Lower leg skin (tissue), 3 donors: ENCODE results near the gene PDE1A.

Experiments
- POLR2A ChIP-seq, 2 donors: fragments of 450-650 bp; IDR thresholded peaks; one replicate each; pipeline ENCODE4 v1.6.1; 2016 to 2017; ENCODE audit warnings: antibody characterized with exemption in 2 of 2, mild to moderate bottlenecking in 1 of 2, moderate library complexity in 1 of 2
- TF ChIP-seq, protein P1 (sequence below), 3 donors: fragments of 450-650 bp; IDR thresholded peaks; one replicate each; pipeline ENCODE4 v1.5.1; 2016; ENCODE audit warnings: antibody characterized with exemption in 3 of 3, mild to moderate bottlenecking in 3 of 3, moderate library complexity in 2 of 3

DNA sequence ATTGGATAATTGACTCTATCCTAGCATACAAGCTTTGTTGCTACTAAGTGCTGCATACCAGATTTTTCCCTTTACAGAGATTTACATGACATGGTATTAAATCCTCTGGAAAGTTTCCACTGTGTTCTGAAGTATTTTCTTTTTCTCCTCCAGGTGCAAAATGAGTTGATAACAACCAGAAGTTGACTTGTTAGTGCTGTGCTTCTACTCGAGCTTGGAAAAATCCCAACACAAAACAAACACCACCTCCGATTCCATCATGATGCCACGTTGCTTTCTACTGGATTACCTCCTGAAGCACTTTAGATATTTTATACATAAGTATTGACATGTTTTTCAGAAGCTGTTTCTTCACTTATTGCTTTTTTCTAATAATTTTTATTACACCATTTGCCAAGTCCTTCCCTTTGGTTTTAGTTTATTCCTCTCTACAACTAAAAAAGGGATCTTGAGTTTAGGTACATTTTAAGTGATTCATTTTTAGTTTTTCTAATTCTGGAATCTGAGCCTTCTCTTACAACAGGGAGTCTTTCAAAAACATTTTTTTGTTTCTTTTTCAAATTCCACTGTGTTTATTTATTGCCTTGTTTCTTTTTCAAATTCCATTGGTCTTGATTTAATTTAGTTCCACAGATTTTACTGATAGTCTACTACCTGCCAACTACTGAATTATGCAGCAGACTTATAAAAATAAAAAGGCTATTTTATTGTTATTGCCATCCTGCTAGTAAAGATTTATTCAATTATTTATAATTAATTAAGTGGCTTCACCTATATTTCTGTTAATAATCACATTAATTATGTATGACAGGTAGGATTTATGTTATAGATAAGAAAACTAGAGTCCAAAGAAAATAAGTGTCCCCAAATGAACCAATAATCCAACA, 297.8 kb downstream of the PDE1A start:
- TF ChIP-seq, protein P1, sequence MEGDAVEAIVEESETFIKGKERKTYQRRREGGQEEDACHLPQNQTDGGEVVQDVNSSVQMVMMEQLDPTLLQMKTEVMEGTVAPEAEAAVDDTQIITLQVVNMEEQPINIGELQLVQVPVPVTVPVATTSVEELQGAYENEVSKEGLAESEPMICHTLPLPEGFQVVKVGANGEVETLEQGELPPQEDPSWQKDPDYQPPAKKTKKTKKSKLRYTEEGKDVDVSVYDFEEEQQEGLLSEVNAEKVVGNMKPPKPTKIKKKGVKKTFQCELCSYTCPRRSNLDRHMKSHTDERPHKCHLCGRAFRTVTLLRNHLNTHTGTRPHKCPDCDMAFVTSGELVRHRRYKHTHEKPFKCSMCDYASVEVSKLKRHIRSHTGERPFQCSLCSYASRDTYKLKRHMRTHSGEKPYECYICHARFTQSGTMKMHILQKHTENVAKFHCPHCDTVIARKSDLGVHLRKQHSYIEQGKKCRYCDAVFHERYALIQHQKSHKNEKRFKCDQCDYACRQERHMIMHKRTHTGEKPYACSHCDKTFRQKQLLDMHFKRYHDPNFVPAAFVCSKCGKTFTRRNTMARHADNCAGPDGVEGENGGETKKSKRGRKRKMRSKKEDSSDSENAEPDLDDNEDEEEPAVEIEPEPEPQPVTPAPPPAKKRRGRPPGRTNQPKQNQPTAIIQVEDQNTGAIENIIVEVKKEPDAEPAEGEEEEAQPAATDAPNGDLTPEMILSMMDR (IDR thresholded peaks at IDR 0.05) = no peak
- no peak for TF ChIP-seq POLR2A (IDR thresholded peaks at IDR 0.05)
